BLaER1 treated with 17β-estradiol and CSF1 and Interleukin-3, amounts not matched to agents 10 nM and 100 nM (cell line): Measurements from ENCODE around the gene SELENOW.

Experiments used
- H3K27ac ChIP-seq, 11 experiments: shearing (Covaris generic); formaldehyde crosslinking; 2 replicates each; pipeline ENCODE4 v1.8.1; 2022
- H3K27me3 ChIP-seq, 11 experiments: shearing (Covaris generic); formaldehyde crosslinking; 2 replicates each; pipeline ENCODE4 v1.8.1; 2022
- H3K36me3 ChIP-seq, 11 experiments: shearing (Covaris generic); formaldehyde crosslinking; 2 replicates each; pipeline ENCODE4 v1.8.1; 2022
- H3K4me1 ChIP-seq, 10 experiments: shearing (Covaris generic); formaldehyde crosslinking; 2 replicates each; pipeline ENCODE4 v1.8.1; 2022
- H3K4me2 ChIP-seq, 11 experiments: shearing (Covaris generic); formaldehyde crosslinking; 2 replicates each; pipeline ENCODE4 v1.8.1; 2022
- H3K4me3 ChIP-seq, 10 experiments: shearing (Covaris generic); formaldehyde crosslinking; 2 replicates each; pipeline ENCODE4 v1.8.1; 2022
- H3K9ac ChIP-seq, 11 experiments: shearing (Covaris generic); formaldehyde crosslinking; 2 replicates each; pipeline ENCODE4 v1.8.1; 2022
- H3K9me3 ChIP-seq, 11 experiments: shearing (Covaris generic); formaldehyde crosslinking; replicated peaks in 1 of 11; 2 replicates each; pipeline ENCODE4 v1.8.1; 2022
- H4K20me1 ChIP-seq, 11 experiments: shearing (Covaris generic); formaldehyde crosslinking; 2 replicates each; pipeline ENCODE4 v1.8.1; 2022
- Cebpa-rat ChIP-seq, 11 experiments: shearing (Covaris generic); IDR thresholded peaks; 2 replicates each; pipeline ENCODE4 v1.8.1; 2022

SELENOW gene

DNA sequence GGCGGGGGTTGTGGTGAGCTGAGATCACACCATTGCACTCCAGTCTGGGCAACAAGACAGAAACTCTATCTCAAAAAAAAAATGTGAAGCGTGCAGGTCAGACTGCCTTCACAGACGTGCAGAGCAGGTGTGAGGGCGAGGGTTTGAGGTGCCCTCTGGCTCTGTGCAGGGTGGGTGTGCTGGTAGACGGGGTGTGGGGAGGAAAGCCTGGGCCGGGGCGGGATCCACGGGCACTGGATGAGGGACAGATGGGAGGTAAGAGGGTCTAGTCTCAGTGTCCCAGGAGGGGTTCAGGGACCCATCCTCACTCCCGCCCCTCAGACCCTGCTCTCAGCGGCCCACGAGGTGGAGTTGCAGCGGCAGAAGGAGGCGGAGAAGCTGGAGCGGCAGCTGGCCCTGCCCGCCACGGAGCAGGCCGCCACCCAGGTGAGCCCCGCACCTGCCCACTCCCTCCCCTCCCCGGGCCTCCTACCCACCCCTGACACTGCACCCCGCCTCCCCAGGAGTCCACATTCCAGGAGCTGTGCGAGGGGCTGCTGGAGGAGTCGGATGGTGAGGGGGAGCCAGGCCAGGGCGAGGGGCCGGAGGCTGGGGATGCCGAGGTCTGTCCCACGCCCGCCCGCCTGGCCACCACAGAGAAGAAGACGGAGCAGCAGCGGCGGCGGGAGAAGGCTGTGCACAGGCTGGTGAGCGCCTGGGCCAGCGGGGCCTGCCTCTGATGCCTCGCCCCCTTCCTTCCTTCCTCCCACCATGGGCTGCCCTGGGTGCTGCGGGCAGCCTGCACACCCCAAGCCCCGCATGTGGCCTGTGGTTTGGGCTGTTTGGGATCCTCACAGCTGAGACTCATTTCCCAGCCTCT is 24.1 kb upstream of the SELENOW start:
- Histone ChIP-seq H3K27ac (peak overlapping the region in 2 of 11 experiments; percentile 15 to 21; a peak in 1 of 22 replicates), H3K9me3 (no peaks in the 10 kb centered on the region), H3K9ac (peak overlapping the region in 5 of 11 experiments; percentile 12 to 45 (median 35); a peak in 4 of 22 replicates), H3K27me3 (no peaks in the 10 kb centered on the region), H3K4me2 (peak overlapping the region in 9 of 11 experiments; percentile 48 to 97 (median 89); a peak in 15 of 22 replicates), H4K20me1 (peaks cover 47 to 100% (median 97%) of the 10 kb centered on the region in 11 experiments; a peak in 21 of 22 replicates), H3K4me1 (peaks cover 19 to 59% (median 55%) of the 10 kb centered on the region in 10 experiments), H3K36me3 (peaks cover 96 to 100% (median 100%) of the 10 kb centered on the region in 11 experiments), H3K4me3 (no peak overlapping the region)
- TF ChIP-seq Cebpa-rat (IDR thresholded peaks at IDR 0.05), result no peak

DNA sequence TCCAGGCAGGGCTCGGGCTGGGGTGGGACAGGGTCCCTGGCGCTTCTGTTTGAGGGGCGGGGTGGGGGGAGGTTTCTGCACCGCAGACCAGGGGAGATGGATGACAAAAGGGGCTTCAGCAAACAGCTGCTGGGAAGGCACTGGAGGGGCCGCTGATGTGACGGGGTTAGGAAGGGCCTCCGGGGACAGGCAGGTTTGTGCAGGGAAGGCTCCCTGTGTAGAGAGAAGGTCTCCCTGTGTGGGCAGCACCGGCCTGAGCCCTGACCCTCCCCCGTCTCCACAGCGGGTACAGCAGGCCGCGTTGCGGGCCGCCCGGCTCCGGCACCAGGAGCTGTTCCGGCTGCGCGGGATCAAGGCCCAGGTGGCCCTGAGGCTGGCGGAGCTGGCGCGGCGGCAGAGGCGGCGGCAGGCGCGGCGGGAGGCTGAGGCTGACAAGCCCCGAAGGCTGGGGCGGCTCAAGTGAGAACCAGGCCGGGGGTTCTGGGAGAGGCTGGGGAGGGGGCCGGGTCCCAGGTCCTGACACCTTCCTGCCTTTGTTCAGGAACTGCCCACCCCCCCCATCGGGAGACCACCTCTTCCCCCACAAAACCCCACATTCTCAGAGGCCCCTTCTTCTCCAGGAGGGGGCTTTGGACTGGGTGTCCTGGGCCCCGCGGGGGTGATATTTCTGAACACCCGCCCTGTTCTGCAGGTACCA is 23.3 kb upstream of the SELENOW start:
- H3K4me3 ChIP-seq, result no peak overlapping the region
- no peaks in the 10 kb centered on the region for H3K27me3 ChIP-seq
- peaks cover 13 to 51% (median 47%) of the 10 kb centered on the region in 10 experiments for H3K4me1 ChIP-seq
- H3K9ac ChIP-seq, result peak overlapping the region in 3 of 11 experiments; percentile 12 to 45 (median 35); a peak in 4 of 22 replicates
- peak overlapping the region in 2 of 11 experiments; percentile 15 to 21; a peak in 1 of 22 replicates for H3K27ac ChIP-seq
- H3K36me3 ChIP-seq, result peaks cover 93 to 100% (median 99%) of the 10 kb centered on the region in 11 experiments
- peak overlapping the region in 8 of 11 experiments; percentile 79 to 97 (median 90); a peak in 13 of 22 replicates for H3K4me2 ChIP-seq
- H3K9me3 ChIP-seq, result no peaks in the 10 kb centered on the region
- H4K20me1 ChIP-seq, result peaks cover 40 to 99% (median 89%) of the 10 kb centered on the region in 11 experiments; a peak in 21 of 22 replicates
- TF ChIP-seq Cebpa-rat (IDR thresholded peaks at IDR 0.05), result no peak

DNA sequence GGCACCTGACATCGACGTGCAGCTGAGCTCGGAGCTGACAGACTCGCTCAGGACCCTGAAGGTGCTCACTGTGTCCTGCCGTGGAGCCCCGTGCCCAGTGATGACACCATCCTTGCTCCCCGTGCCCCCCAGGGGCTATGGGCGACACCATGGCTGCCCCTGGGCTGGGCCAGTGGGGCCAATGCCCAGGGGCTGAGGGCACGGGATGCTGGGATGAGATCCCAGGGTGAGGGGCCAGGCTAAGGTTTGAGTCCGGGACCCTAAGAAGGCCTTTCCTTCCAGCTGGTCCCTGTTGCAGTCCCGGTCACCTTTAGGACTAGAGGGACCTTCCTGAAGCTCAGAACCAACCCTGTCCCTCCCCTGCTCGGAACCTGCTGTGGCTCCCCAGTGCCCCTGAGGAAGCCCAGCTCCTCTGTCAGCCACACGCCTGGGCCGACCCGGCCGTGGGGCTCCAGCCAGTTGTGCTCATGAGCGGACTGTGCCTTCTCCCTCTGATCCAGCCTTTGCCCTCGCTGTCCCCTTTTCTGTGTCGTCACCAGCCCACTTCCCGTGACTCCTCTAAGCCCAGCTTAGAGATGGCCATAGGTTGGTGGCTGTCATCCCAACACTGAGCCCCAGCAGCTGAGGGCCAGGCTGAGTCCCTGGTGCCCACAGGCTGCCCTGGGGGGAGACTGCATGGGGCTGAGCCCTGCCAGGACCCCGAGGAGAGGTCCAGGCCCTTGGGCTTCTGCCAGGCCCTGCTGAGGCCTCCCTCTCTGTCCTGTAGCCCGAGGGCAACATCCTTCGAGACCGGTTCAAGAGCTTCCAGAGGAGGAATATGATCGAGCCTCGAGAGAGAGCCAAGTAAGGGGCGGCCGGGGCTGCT is 22.5 kb upstream of the SELENOW start:
- Histone ChIP-seq H3K9ac (no peak overlapping the region), H3K4me1 (peaks cover 13 to 43% (median 39%) of the 10 kb centered on the region in 10 experiments), H3K4me2 (no peak overlapping the region), H3K4me3 (no peak overlapping the region), H4K20me1 (peaks cover 32 to 99% (median 83%) of the 10 kb centered on the region in 11 experiments; a peak in 21 of 22 replicates), H3K36me3 (peaks cover 85 to 98% (median 95%) of the 10 kb centered on the region in 11 experiments), H3K27me3 (no peaks in the 10 kb centered on the region), H3K27ac (no peak overlapping the region; a peak in 1 of 22 replicates), H3K9me3 (no peaks in the 10 kb centered on the region)
- TF ChIP-seq Cebpa-rat (IDR thresholded peaks at IDR 0.05), result no peak

DNA sequence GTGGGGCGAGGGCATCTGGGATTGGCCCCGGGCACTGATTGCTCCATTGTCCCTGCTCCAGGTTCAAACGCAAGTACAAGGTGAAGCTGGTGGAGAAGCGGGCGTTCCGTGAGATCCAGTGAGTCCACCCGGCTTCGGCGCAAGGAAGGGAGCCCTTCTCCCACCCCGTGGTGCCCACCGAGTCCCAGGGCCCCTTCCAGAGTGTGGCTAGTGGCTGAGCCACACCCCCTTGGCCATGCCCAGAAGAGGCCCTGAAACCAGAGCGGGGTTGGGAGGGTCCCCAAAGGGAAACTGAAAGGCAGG is 21.9 kb upstream of the SELENOW start:
- TF ChIP-seq Cebpa-rat (IDR thresholded peaks at IDR 0.05), result no peak
- H3K9me3 ChIP-seq, result no peaks in the 10 kb centered on the region
- H3K27me3 ChIP-seq, result no peaks in the 10 kb centered on the region
- peaks cover 79 to 92% (median 89%) of the 10 kb centered on the region in 11 experiments for H3K36me3 ChIP-seq
- H3K4me2 ChIP-seq, result no peak overlapping the region
- no peak overlapping the region for H3K4me3 ChIP-seq
- H3K9ac ChIP-seq, result no peak overlapping the region
- H4K20me1 ChIP-seq, result peaks cover 26 to 99% (median 78%) of the 10 kb centered on the region in 11 experiments; a peak in 21 of 22 replicates
- peaks cover 13 to 37% (median 33%) of the 10 kb centered on the region in 10 experiments for H3K4me1 ChIP-seq
- H3K27ac ChIP-seq, result no peak overlapping the region

DNA sequence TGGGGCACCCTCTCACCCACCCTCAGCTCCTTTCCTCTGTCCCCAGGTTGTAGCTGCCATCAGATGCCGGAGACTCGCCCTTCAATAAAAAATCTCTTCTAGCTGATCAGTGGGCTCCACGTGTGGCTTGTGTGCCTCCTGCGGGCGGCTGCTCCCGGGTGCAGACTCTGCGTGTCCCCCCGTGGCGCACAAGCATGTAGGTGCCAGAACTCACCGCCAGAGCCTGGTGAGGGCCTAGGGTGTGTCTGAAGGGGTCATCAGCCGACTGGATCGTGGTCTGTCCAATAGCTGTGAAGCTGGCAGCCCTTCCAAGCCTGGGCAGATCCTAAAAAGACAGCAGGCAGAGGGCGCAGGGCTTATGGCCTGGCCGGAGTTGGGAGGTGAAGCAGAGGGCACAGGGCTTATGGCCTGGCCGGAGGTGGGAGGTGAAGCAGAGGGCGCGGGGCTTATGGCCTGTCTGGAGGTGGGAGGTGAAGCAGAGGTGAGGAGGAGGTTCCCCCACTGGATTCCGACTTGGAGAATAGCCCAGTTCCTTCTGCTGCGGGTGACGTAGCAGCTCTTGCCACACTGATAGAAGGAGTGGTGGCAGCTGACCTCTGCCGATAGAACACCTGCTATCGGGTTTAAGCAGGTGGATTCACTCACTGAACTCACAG is 21.4 kb upstream of the SELENOW start:
- peaks cover 13 to 32% (median 28%) of the 10 kb centered on the region in 10 experiments for H3K4me1 ChIP-seq
- peaks cover 76 to 87% (median 84%) of the 10 kb centered on the region in 11 experiments for H3K36me3 ChIP-seq
- no peaks in the 10 kb centered on the region for H3K27me3 ChIP-seq
- H3K4me2 ChIP-seq, result no peak overlapping the region
- TF ChIP-seq Cebpa-rat (IDR thresholded peaks at IDR 0.05), result no peak
- no peaks in the 10 kb centered on the region for H3K9me3 ChIP-seq
- no peak overlapping the region for H3K9ac ChIP-seq
- peaks cover 24 to 95% (median 73%) of the 10 kb centered on the region in 11 experiments; a peak in 21 of 22 replicates for H4K20me1 ChIP-seq
- no peak overlapping the region for H3K27ac ChIP-seq
- H3K4me3 ChIP-seq, result no peak overlapping the region

DNA sequence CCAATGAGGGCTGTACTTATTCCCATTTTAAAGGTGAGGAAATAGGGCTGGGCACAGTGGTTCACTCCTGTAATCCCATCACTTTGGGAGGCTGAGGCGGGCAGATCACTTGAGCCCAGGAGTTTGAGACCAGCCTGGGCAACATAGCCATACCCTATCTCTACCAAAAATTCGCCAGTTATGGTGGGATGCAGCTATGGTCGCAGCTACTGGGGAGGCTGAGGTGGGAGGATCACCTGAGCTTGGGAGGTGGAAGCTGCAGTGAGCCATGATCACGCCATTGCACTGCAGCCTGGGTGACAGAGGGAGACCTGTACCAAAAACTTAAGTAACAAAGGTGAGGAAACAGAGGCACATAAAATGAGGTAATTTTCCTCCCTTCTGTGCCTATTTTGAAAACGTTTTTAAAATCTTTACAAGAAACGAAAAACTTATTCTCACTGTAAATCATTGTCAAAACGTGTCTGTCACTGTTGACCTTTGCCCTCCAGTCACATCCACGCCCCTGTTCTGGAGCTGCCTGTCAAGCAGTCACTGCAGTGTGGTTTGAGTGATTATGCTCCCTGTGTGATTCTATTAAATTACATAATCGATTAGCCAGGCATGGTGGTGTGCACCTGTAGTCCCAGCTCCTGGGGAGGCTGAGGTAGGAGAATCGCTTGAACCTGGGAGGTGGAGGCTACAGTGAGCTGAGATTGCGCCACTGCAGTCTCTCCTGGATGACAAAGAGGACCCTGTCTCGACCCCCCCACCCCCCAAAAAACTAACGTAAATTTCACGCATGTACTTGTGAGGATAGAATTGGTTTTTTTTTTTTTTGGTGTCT is 20.7 kb upstream of the SELENOW start:
- no peak overlapping the region for H3K9ac ChIP-seq

DNA sequence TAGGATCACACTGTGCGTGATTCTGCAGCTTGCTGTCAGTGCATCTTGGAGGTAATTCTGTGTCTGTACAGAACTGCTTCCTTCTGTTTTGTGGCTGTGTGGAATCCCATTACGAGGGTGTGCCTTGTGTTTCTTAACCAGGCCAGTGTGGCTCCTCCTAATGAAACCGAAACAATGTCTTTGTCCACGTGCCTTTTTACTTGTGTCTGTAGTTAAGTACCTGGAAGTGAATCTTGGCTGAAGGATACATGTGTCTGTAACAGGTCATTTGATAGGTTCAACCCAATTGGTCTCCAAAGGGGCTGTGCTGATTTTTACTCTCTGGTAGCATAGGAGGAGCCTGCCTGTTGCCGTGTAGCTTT is 20.1 kb upstream of the SELENOW start:
- Histone ChIP-seq H3K9me3 (no peaks in the 10 kb centered on the region), H3K4me1 (peaks cover under 1 to 19% (median 15%) of the 10 kb centered on the region in 10 experiments; a peak in 17 of 20 replicates), H3K27me3 (no peaks in the 10 kb centered on the region), H3K27ac (no peak overlapping the region), H3K4me2 (no peak overlapping the region), H3K36me3 (peaks cover 62 to 74% (median 71%) of the 10 kb centered on the region in 11 experiments), H3K9ac (no peak overlapping the region), H4K20me1 (peaks cover 10 to 87% (median 65%) of the 10 kb centered on the region in 11 experiments; a peak in 21 of 22 replicates), H3K4me3 (no peak overlapping the region)
- no peak for TF ChIP-seq Cebpa-rat (IDR thresholded peaks at IDR 0.05)

More for the DNA sequence above, 20.7 kb upstream of the SELENOW start:
- Histone ChIP-seq H3K27me3 (no peaks in the 10 kb centered on the region), H3K4me2 (no peak overlapping the region), H4K20me1 (peaks cover 16 to 89% (median 66%) of the 10 kb centered on the region in 11 experiments; a peak in 21 of 22 replicates), H3K36me3 (peaks cover 68 to 80% (median 77%) of the 10 kb centered on the region in 11 experiments), H3K9me3 (no peaks in the 10 kb centered on the region), H3K4me3 (no peak overlapping the region), H3K27ac (no peak overlapping the region), H3K4me1 (peaks cover 6 to 25% (median 21%) of the 10 kb centered on the region in 10 experiments)
- 0 out of 22 replicates have a peak, but pooled peaks of 1 of the 11 experiments have one; percentile 9 for TF ChIP-seq Cebpa-rat (IDR thresholded peaks at IDR 0.05)
